HG03175 (cell line): Measurements from ENCODE around the gene RAB40A.
A peak's percentile ranks its signal among the peaks of the same experiment; 100 is the strongest.
"Not testable (repeated sequence)": the region's sequence is repeated elsewhere in the genome, so short reads cannot be mapped to it uniquely, and the experiment has no call there.

Experiments
- ATAC-seq: cut with Tn5 transposase; IDR thresholded peaks from one replicate; pipeline ENCODE4 v1.9.1; 2021; ENCODE audit warnings: mild to moderate bottlenecking, moderate library complexity; ENCODE audit not compliant: unreplicated experiment

Gene RAB40A

GRCh38 chrX:103464774-103465117 lies 54.5 kb downstream of the RAB40A start:
- peak; percentile 94 for ATAC-seq

- peak; percentile 78 for ATAC-seq
Measured at GRCh38 chrX:103464072-103464773, 55.1 kb downstream of the RAB40A start.

- ATAC-seq, result no peak
Measured at GRCh38 chrX:103461156-103461555, 58.1 kb downstream of the RAB40A start.

GRCh38 chrX:103460001-103460755 lies 59.1 kb downstream of the RAB40A start:
- ATAC-seq, result not testable (repeated sequence)

GRCh38 chrX:103453655-103454054 lies 65.6 kb downstream of the RAB40A start:
- ATAC-seq, result no peak
